GM21717 (cell line): ENCODE measurements around the gene MARCHF7.
"Not testable (repeated sequence)": the region's sequence is repeated elsewhere in the genome, so short reads cannot be mapped to it uniquely, and the experiment has no call there.

ENCODE experiments used
- ATAC-seq: cut with Tn5 transposase; IDR thresholded peaks from one replicate; pipeline ENCODE4 v1.9.1; 2021; ENCODE audit warnings: mild to moderate bottlenecking, moderate library complexity; ENCODE audit not compliant: unreplicated experiment

The MARCHF7 gene

DNA sequence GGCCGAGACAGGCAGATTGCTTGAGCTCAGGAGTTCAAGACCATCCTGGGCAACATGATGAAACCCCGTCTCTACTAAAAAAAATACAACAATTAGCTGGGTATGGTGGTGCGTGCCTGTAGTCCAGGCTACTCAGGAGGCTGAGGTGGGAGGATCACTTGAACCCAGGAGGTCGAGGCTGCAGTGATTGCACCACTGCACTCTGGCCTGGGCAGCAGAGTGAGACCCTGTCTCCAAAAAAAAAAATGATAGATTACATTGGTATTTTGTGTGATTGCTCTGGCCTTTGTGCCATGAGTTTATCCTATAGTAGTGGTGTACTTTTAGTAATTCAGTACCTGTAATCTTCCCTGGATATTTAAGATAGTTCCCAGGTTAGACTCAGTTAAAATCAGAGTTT, 4.1 kb downstream of the MARCHF7 start:
- not testable (repeated sequence) for ATAC-seq

DNA sequence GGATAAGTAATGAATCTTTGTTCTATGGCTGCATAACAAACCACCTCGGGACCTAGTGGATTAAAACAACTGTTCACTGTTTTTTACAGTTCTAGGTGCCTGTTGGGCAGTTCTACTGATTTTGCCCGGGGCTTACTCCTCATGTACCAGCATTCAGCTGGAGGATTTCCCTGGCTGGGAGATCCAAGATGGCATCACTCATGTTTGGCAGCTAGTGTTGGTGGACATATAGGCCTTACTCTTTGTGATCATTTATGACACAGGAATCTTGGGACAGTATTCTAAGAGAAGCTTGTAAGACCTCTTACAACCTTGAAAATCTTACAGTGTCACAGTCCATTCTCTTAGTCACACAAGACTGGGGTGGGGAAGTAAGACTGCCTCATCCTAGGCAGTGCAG, 4.6 kb downstream of the MARCHF7 start:
- no peak for ATAC-seq

DNA sequence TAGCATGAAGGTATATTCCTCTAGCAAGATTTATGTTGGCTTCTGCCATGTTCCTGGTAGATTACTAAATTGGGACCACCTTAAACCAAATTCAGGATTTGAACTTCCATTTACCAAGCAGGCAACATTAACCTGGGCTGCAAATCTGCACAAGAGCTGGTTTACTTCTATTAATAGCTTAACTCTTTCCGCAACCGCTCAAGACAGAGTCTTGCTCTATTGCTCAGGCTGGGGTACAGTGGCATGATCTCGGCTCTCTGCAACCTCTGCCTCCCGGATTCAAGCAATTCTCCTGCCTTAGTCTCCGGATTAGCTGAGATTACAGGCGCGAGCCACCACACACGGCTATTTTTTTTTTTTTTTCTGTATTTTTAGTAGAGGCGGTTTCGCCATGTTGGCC, 8.4 kb downstream of the MARCHF7 start:
- no peak for ATAC-seq

GRCh38 chr2:159722580-159722979, 10.3 kb downstream of the MARCHF7 start:
- ATAC-seq = no peak

DNA sequence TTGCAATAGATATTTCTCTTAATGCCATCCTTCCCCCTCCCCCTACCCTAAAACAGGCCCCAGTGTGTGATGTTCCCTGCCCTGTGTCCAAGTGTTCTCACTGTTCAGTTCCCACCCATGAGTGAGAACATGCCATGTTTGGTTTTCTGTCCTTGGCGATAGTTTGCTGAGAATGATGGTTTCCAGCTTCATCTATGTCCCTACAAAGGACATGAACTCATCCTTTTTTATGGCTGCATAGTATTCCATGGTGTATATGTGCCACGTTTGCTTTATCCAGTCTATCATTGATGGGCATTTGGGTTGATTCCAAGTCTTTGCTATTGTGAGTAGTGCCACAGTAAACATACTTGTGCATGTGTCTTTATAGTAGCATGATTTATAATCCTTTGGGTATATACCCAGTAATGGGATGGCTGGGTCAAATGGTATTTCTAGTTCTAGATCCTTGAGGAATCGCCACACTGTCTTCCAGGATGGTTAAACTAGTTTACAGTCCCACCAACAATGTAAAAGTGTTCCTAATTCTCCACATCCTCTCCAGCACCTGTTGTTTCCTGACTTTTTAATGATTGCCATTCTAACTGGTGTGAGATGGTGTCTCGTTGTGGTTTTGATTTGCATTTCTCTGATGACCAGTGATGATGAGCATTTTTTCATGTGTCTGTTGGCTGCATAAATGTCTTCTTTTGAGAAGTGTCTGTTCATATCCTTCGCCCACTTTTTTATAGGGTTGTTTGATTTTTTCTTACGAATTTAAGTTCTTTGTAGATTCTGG, 12.7 kb downstream of the MARCHF7 start:
- not testable (repeated sequence) for ATAC-seq

GRCh38 chr2:159725713-159726112, 13.4 kb downstream of the MARCHF7 start:
- no peak for ATAC-seq

DNA sequence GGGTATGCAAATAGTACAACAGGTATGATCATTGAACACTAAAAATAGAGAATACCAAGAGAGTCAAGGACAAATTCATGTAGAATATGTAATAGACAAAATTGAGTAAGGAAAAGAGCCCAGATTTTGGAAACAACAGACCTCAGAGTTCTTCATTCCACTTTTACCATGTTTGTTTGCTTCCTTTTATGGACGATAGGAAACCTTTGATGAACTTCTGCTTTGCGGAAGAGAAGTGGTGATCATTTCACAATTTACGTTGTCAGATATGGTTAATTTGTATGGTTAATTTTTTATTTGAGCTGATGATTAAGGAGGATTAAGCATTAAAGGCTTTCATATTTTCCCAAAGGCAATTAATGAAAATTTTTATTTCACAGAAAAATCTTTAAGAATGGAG, 16.3 kb downstream of the MARCHF7 start:
- ATAC-seq = no peak

DNA sequence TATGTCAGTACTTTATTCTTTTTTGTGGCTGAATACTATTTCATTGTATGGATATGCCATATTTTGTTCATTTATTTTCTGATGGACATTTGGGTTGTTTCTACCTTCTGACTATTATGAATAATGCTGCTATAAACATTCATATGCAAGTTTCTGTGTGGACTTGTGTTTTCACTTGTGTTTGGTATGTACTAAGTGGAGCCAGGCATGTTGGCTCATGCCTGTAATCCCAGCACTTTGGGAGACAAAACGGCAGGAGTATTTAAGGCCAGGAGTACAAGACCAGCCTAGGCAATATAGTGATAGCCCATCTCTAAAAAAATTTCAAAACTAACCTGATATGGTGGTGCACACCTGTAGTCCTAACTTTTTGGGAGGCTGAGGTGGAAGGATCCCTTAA, 23.3 kb downstream of the MARCHF7 start:
- ATAC-seq = no peak

DNA sequence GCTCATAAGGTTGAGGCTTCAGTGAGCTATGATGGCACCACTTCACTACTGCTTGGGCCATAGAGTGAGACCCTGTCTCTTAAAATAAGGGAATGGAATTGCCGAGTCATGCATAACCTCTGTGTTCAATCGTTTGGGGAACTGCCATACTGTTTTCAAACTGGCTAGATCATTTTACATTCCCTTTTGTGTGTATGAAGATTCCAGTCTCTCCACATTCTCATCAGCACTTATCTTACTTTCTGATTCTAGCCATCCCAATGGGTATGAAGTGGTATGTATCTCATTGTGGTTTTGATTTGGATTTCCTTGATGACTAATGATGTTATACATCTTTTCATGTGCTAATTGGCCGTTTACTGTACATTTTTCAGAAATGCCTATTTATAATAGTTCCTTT, 23.7 kb downstream of the MARCHF7 start:
- no peak for ATAC-seq

DNA sequence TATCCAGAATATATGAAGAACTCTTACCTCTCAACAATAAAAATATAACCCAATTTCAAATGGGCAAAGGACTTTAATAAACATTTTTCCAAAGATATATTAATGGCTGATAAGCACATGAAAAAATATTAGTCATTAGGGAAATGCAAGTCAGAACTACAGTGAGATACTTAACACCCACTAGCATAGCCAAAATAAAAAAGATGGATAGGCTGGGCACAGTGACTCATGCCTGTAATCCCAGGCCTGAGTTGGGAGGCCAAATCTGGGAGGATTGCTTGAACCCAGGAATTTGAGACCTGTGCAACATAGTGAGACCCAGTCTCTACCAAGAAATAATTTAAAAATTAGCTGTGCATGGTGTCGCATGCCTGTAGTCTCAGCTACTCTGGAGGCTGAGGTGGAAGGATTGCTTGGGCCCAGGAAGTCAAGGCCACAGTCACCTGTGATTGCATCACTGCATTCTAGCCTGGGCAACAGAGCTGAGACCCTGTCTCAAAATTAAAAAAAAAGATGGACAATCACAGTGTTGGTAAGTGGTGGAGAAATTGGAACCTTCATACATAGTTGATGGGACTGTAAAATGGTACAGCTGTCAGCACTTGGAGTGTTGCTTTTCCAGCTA, 25.1 kb downstream of the MARCHF7 start:
- ATAC-seq = no peak

DNA sequence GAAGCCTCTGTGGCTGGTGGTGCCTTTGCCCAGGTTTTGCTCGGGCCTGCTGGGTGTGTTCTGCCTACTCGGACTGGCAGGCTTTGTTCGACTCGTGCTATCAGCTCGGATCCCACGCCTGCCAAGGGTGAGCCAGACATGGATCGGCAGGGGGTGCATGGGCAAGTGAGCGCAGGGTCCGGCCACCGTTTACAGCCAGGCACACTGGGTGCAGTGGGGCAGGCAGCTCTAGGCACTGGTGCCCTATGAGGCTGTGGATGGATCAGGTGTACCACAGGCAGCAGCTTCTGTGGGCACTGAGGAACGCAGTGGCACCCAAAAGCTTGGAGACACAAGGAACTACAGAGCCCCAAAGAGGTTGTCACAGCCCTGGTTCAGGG, 25.6 kb downstream of the MARCHF7 start:
- ATAC-seq = no peak

DNA sequence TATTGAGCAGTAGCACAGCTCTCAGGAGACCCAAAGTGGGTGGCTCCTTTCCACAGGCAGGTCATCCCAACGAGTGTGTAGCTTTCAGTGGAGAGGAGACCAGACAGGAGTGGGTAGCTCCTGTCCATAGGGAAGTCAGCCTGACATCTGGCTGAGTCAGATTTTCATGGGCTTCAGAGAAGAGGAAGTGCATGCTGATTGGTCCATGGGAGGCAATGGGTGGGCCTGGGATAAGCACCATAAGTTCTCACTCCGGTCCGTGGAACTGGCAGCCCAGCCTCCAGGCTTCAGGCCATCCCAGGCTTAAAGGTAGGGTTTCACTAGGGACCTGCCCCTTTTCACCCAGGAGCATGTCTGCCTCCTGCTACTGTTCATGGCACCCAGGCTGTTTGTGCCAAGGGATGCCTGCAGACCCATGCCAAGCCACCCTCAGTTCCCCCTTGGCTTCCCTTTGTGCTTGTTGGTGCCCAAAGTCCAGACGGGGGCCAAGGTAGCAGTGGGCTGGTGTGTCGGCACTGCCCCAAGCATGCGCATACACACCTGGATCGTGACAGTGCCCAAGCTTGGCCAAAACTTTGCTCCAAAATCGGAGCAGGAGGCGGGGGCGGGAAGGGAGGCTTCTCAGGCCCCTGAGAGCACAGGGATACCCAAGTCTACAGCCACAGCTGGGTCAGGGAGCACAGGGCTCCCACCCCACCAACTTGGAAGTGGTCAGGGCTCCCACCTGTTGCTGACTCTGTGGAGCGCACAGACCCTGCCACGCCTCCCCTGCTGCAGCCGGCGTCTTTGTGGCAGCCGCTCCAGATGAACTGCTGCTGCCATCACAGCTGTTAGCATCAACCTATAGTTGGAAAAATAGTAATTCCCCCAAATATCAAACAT, 26.4 kb downstream of the MARCHF7 start:
- no peak for ATAC-seq

- ATAC-seq = no peak
Measured at GRCh38 chr2:159742846-159743245, 30.5 kb downstream of the MARCHF7 start.

DNA sequence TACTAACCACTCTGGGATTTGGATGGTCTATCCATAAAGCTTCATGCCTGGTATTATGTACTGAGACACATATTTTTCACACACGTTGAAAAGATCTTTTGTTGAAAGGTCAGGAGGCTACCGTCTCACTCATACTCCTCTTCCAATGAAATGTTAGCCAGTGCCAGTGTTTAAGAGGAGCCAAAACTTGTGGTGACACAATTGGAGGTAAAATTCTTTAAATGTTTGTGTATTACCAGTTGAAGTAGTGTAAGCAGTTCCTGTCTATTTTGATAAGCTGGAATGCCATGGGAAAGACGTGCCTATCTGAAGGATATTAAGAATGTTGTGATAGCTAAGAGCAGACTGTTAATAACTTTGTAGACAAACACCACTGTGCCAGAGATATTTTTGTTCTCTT, 32.1 kb downstream of the MARCHF7 start:
- no peak for ATAC-seq

DNA sequence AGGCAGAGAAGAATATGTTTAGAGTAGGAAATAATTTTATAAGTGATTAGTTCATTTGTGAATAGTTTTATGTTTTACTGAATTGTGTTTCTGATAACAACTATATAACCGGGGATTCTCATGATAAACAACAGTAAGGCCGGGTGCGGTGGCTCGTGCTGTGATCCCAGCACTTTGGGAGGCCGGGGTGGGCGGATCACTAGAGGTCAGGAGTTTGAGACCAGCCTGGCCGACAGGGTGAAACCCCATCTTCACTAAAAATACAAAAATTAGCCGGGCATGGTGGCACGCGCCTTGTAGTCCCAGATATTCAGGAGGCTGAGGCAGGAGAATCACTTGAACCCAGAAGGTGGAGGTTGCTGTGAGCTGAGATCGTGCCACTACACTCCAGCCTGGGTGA, 32.9 kb downstream of the MARCHF7 start:
- not testable (repeated sequence) for ATAC-seq

DNA sequence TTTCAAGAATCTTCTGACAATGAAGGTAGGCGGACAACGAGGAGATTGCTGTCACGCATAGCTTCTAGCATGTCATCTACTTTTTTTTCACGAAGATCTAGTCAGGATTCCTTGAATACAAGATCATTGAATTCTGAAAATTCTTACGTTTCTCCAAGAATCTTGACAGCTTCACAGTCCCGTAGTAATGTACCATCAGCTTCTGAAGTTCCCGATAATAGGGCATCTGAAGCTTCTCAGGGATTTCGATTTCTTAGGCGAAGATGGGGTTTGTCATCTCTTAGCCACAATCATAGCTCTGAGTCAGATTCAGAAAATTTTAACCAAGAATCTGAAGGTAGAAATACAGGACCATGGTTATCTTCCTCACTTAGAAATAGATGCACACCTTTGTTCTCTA, 35.8 kb downstream of the MARCHF7 start:
- ATAC-seq = no peak

DNA sequence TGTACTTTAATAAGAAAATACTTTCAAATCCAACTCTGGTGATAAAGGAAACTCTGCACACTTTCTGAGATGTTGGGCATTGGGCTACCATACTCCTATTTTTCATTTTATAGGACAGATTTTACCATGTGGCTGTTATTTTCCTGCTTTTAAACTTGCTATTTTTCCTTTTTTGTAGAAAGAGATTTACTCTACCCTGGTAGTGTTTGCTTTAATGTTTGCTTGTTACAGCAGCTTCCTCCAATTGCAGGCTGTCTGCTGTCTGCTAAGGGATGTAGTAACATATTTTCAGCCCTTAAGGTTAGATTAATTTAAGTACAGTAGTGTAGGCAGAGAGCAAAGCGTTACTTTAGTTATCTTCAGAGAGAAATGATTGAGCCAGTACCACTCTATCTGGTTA, 38.6 kb downstream of the MARCHF7 start:
- no peak for ATAC-seq

DNA sequence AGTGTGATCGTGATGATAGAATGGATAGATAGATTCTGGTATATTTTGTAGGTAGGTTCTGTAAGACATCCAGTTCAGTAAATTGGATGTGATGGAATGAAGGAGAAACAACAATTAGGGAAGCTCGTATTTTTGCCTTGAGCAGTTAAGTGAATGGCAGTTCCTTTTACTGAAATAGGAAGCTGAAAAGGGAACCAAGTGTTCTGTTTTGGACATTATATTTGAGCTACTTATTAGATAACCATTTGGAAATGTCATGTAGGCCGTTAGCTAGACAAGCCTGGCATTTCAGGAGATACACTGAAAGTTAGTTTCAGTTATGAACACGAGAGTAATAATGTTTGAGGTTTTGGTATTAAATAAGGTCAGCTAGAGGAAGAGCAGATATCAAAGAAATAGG, 41.5 kb downstream of the MARCHF7 start:
- ATAC-seq = no peak

DNA sequence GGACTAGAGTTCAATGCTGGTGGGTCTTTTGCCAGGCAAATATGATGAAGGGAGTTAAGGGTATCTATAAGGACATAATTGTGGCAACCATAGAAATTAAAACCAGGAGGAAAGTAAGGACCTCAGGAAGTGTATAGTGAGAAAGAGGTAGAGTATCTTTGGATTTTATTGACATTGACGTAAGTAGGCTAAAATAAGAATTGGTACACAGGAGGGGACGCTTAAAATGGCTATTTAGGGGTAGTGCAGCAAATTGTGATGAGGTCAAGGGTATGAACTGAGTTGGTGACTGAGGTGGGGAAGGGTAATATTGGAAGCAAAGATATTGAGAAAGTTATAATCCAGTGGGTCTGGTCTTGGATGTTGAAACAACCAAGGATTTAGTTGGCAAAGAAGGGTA, 42.7 kb downstream of the MARCHF7 start:
- ATAC-seq = no peak

DNA sequence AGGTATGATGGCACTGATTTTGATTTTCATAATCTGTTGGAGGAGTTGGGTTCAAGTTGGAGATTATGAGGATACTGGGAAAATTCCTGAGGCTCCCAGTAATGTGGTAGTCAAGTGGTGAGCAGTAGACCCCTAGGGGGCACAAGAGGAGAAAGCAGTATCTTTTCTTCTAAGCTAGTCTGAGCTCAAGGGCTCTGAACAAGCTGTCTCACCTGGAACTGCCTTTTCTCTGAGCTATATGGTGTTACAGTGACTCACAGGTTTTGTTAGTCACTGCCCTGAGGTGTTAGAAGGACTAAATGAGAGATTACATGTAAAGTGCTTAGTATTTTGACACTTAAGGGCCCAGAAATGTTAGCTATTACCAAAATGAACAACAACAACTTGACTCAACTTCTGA, 43.5 kb downstream of the MARCHF7 start:
- ATAC-seq = no peak

DNA sequence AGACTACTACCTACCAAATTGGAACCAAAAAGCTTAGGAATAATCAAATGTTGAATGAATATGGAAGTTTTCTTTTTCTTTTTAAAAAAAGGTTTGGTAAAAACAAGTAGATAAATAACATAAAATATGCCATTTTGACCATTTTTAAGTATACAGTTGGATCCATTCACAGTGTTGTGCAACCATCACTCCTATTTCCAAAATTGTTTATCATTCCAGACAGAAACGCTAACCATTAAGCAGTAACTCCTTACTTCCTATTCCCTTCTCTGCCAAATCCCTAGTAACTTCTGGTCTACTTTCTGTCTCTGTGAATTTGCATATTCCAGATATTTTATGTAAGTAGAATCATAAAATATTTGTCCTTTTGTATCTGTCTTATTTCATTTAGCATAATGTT, 45.9 kb downstream of the MARCHF7 start:
- no peak for ATAC-seq

DNA sequence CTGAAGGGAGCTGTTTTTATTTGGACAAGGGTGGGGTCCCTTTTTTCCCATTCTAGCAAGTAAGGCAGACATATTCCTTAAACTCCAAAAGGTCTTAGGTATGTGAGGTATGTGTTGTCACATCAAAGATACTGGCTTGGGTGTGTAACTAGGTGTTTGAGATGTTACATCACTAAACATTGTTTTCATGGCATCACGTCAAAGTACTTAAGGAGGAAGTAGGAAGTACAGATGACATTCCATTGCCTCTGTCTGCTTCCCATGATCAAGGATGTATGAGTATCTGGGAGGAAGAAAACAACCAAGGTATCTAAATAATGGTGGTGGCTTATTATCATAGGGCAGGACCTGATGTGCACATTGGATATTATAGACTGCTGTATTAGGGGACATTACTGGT, 46.4 kb downstream of the MARCHF7 start:
- ATAC-seq = no peak
